Coronary artery (tissue), 2 donors: Measurements from ENCODE around the gene SNAP23.

ENCODE experiments used
- DNase-seq: peaks from one replicate; pipeline ENCODE4 v3.0.0-alpha.2; 2017; ENCODE audit warnings: low spot score
- H3K27ac ChIP-seq, 2 donors: fragments of 200-600 bp; sonication (generic); one replicate each; pipeline ENCODE4 v1.5.1; 2016 to 2019
- H3K4me3 ChIP-seq: fragments of 200-600 bp; sonication (generic); 2 replicates; pipeline ENCODE4 v1.5.1; 2016; ENCODE audit warnings: mild to moderate bottlenecking, moderate library complexity
- TF ChIP-seq, protein P1 (sequence below): fragments of 200-600 bp; sonication (generic); IDR thresholded peaks from one replicate; pipeline ENCODE4 v1.5.1; 2019; ENCODE audit warnings: antibody characterized with exemption

SNAP23 gene

DNA sequence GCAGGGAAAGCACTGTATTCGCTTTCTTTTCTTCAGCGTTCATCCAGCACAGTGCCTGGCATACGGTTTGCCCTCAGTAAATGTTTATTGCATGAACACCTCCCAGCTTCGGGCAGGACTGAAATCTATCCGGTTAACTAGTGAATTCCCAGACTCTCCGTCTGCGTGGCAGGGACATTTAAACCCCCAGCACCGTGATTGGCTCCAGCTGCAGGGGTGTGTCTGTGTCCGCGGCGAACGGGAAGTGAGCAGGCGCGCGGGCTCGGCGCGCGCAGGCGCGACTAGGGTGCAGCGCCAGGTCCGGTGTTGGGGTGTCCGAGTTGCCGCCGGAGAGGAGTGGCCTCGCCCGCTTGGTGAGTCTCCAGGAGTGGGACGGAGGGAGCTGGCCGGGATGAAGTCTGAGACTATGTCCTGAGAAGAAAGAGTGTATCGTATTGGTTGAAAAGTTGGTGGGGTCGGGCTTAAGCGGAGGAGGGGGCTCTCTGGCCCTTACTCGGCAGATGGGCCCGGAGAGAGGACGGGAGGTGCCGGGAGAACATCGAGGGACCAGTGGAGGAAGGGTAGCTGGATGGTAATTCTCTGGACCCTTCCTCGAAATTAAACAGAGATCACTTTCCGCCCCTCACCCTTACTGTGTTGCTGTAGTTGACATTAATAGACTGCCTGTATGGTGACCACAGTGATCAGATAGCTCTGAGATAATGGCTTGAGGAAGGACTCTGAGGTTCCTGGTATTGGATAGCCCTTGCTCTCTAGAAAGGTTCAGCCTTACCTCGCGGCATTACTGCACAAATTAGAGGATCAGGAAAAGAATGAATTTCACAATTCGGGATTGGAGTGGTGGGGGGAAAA lies at the start of gene SNAP23:
Gene SNAP23, plus strand, starts transcription at position 274 of the 852 bp plus-strand sequence. CDS start 16,213 bp downstream, outside the sequence.
- TF ChIP-seq, protein P1, sequence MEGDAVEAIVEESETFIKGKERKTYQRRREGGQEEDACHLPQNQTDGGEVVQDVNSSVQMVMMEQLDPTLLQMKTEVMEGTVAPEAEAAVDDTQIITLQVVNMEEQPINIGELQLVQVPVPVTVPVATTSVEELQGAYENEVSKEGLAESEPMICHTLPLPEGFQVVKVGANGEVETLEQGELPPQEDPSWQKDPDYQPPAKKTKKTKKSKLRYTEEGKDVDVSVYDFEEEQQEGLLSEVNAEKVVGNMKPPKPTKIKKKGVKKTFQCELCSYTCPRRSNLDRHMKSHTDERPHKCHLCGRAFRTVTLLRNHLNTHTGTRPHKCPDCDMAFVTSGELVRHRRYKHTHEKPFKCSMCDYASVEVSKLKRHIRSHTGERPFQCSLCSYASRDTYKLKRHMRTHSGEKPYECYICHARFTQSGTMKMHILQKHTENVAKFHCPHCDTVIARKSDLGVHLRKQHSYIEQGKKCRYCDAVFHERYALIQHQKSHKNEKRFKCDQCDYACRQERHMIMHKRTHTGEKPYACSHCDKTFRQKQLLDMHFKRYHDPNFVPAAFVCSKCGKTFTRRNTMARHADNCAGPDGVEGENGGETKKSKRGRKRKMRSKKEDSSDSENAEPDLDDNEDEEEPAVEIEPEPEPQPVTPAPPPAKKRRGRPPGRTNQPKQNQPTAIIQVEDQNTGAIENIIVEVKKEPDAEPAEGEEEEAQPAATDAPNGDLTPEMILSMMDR = no peak
- Histone ChIP-seq H3K27ac (peak within 1 kb of the TSS; percentile 85 to 98), H3K4me3 (peak within 1 kb of the TSS; percentile 91)
- DNase-seq = peak; percentile 96

GRCh38 chr15:42447599-42447998 lies 47.8 kb upstream of the SNAP23 start:
- no peak overlapping the region for H3K27ac ChIP-seq
- TF ChIP-seq, protein P1 = no peak
- no peak overlapping the region for H3K4me3 ChIP-seq
- DNase-seq = no peak

DNA sequence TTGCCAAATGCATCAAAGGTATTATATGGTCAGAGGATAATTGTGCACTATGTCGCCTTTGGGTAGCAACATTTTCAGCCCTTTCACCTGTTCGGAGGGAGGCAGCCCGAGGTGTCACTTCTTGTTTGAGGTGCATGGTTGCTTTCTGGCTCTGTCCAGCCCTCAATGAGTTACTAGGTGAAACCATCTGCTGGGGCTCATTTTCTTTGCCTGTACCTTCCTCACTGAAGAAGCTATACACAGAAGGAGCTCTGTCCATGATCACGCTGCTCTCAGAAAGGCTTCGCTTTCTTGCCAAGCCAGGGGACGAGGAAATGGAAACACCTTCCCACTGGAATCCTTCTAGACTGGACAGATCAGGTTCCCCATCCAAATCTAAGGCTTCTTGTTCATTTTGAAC lies 47.2 kb upstream of the SNAP23 start:
- DNase-seq = no peak
- H3K4me3 ChIP-seq = no peak overlapping the region
- TF ChIP-seq, protein P1 = no peak
- H3K27ac ChIP-seq = no peak overlapping the region

DNA sequence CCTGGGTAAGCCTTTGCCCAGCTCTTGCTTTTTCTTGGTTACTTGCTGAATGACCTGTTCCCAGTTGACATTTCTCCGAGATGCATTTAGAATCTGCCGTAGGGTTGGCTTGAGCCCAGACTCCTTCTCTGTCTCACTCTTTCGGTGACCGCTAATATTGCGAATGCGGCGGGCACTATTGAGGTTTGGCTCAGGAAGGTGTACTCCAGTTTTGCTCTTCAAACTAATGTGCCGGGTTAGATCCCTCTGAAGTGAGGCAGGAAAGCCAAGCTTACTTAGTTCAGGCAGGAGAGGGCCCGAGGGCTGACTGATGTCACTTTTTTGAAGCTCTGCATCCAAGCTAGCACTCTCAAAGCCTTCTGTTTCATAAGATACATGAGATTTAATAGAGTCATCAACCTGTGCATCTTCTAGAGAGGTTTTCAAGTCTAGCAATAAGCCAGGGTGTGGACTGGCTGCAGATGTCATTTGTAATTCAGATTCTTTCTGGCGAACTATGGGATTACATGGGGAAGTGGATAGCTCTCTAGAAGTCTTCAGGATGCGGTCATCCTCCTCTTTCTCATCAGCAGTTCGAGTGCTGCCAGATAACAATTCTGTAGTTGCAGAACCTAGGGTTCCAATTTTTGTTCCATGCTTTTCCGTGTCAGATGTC lies 45.5 kb upstream of the SNAP23 start:
- no peak overlapping the region for H3K27ac ChIP-seq
- TF ChIP-seq, protein P1 = no peak
- H3K4me3 ChIP-seq = no peak overlapping the region
- DNase-seq = no peak

- no peak for DNase-seq
- TF ChIP-seq, protein P1 = no peak
- no peak overlapping the region for H3K4me3 ChIP-seq
- H3K27ac ChIP-seq = no peak overlapping the region
Measured at GRCh38 chr15:42450425-42450790, 45.0 kb upstream of the SNAP23 start.

GRCh38 chr15:42453826-42454225 lies 41.6 kb upstream of the SNAP23 start:
- no peak for DNase-seq
- H3K4me3 ChIP-seq = no peak overlapping the region
- H3K27ac ChIP-seq = no peak overlapping the region
- TF ChIP-seq, protein P1 = no peak
